Neural progenitor cell (in vitro differentiated cells): Measurements from ENCODE around the gene VIM. TPM values are rescaled to one million over a fixed set of nuclear protein-coding genes. Genes with fewer than 3 reads are reported as not detected.

Experiments
- DNase-seq: peaks from one replicate; pipeline ENCODE4 v3.0.0-alpha.2; 2016; ENCODE audit warnings: low spot score
- H2AFZ ChIP-seq: fragments of 200-600 bp; sonication (generic); replicated peaks from 2 replicates; pipeline ENCODE4 v1.6.1; 2016; ENCODE audit warnings: antibody characterized with exemption
- H3F3A ChIP-seq: fragments of 200-600 bp; sonication (generic); 2 replicates; pipeline ENCODE4 v1.6.1; 2016; ENCODE audit warnings: antibody characterized with exemption, low read depth
- H3K27ac ChIP-seq: fragments of 200-600 bp; sonication (generic); 2 replicates; pipeline ENCODE4 v1.5.1; 2016; ENCODE audit warnings: mild to moderate bottlenecking
- H3K27me3 ChIP-seq: fragments of 200-600 bp; sonication (generic); 2 replicates; pipeline ENCODE4 v1.6.1; 2016; ENCODE audit warnings: mild to moderate bottlenecking, moderate library complexity
- H3K36me3 ChIP-seq: fragments of 200-600 bp; sonication (generic); 2 replicates; pipeline ENCODE4 v1.5.1; 2016
- H3K4me1 ChIP-seq: fragments of 200-600 bp; sonication (generic); 2 replicates; pipeline ENCODE4 v1.6.1; 2016; ENCODE audit warnings: mixed run types
- H3K4me2 ChIP-seq: fragments of 200-600 bp; sonication (generic); 2 replicates; pipeline ENCODE4 v1.6.1; 2016
- H3K4me3 ChIP-seq: fragments of 200-600 bp; sonication (generic); 2 replicates; pipeline ENCODE4 v1.5.1; 2016
- H3K79me2 ChIP-seq: fragments of 200-600 bp; sonication (generic); 2 replicates; pipeline ENCODE4 v1.6.1; 2016; ENCODE audit warnings: low read depth
- H3K9ac ChIP-seq: fragments of 200-600 bp; sonication (generic); 2 replicates; pipeline ENCODE4 v1.6.1; 2016
- H3K9me3 ChIP-seq: fragments of 200-600 bp; sonication (generic); 2 replicates; pipeline ENCODE4 v1.5.1; 2016; ENCODE audit warnings: low read depth
- H4K20me1 ChIP-seq: fragments of 200-600 bp; sonication (generic); 2 replicates; pipeline ENCODE4 v1.6.1; 2016; ENCODE audit warnings: low read depth
- H3K27ac Mint-ChIP-seq: 3 replicates; pipeline ENCODE4 v1.8.0; 2021; ENCODE audit warnings: mixed read lengths
- H3K27me3 Mint-ChIP-seq: 2 replicates; pipeline ENCODE4 v1.8.0; 2022; ENCODE audit warnings: low read depth, mild to moderate bottlenecking, inconsistent platforms, moderate library complexity, mixed read lengths; ENCODE audit not compliant: insufficient read depth
- H3K36me3 Mint-ChIP-seq: 3 replicates; pipeline ENCODE4 v1.8.0; 2021; ENCODE audit warnings: mixed read lengths
- H3K4me1 Mint-ChIP-seq: 3 replicates; pipeline ENCODE4 v1.8.0; 2021; ENCODE audit warnings: mixed read lengths
- H3K4me3 Mint-ChIP-seq: 3 replicates; pipeline ENCODE4 v1.8.0; 2021; ENCODE audit warnings: mild to moderate bottlenecking, moderate library complexity, mixed read lengths
- H3K9me3 Mint-ChIP-seq: 3 replicates; pipeline ENCODE4 v1.8.0; 2020; ENCODE audit warnings: mixed read lengths
- EZH2 ChIP-seq: fragments of 200-600 bp; sonication (generic); IDR thresholded peaks from 2 replicates; pipeline ENCODE4 v1.6.1; 2017; ENCODE audit warnings: antibody characterized with exemption, mild to moderate bottlenecking, moderate library complexity
- EZH2phosphoT487 ChIP-seq: fragments of 200-600 bp; sonication (generic); IDR thresholded peaks from 2 replicates; pipeline ENCODE4 v1.6.1; 2017; ENCODE audit warnings: antibody characterized with exemption
- total RNA-seq: library from RNA; depleted of rRNA; stranded (reverse); fragments of >200 nt; gene quantifications from 2 replicates; pipeline ENCODE4 v1.2.3, GENCODE V29; 2015; ENCODE audit warnings: low replicate concordance
- TF ChIP-seq, protein P1 (sequence below): fragments of 200-600 bp; sonication (generic); IDR thresholded peaks from 2 replicates; pipeline ENCODE4 v1.5.1; 2017; ENCODE audit warnings: antibody characterized with exemption, mild to moderate bottlenecking

The VIM gene
- total RNA-seq, 1 donor from 2014 or later, result 727 TPM

DNA sequence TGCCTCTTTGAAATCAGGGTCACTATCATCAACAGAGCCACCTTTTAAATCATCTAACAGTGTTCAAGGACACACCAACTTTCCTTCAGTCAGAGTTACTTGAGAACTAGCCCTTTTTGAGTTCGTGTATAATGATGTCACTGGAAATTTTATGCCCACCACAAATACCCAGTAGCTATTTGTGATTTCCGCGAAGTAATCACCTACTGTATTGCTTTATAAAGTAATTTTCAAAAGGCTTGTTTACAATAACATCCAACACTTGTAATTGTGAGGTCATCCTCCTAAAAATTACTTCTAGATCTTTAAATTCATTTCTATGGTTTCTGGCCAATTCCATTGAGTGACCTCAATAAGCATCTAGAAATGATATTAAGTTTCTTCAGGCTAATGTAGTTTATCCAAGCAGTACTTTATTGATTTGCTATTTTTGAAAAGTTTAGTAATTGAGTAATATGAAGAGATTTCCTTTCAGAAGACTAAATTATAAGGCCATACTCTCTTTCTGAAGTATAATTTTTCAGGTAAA is 39.3 kb upstream of the VIM start:
- TF ChIP-seq, protein P1, sequence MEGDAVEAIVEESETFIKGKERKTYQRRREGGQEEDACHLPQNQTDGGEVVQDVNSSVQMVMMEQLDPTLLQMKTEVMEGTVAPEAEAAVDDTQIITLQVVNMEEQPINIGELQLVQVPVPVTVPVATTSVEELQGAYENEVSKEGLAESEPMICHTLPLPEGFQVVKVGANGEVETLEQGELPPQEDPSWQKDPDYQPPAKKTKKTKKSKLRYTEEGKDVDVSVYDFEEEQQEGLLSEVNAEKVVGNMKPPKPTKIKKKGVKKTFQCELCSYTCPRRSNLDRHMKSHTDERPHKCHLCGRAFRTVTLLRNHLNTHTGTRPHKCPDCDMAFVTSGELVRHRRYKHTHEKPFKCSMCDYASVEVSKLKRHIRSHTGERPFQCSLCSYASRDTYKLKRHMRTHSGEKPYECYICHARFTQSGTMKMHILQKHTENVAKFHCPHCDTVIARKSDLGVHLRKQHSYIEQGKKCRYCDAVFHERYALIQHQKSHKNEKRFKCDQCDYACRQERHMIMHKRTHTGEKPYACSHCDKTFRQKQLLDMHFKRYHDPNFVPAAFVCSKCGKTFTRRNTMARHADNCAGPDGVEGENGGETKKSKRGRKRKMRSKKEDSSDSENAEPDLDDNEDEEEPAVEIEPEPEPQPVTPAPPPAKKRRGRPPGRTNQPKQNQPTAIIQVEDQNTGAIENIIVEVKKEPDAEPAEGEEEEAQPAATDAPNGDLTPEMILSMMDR, result no peak
- no peak for TF ChIP-seq EZH2
- no peak for TF ChIP-seq EZH2phosphoT487
- no peak for DNase-seq
- H3F3A ChIP-seq, result peaks cover 4% of the 10 kb centered on the region
- Mint-ChIP-seq H3K4me1 (peaks cover 11% of the 10 kb centered on the region), H3K36me3 (peaks cover 8% of the 10 kb centered on the region), H3K9me3 (peaks cover 6% of the 10 kb centered on the region), H3K27me3 (no peaks in the 10 kb centered on the region), H3K4me3 (no peak overlapping the region), H3K27ac (no peak overlapping the region)
- no peak overlapping the region for H3K27ac ChIP-seq
- no peaks in the 10 kb centered on the region for H3K27me3 ChIP-seq
- no peak overlapping the region for H3K4me3 ChIP-seq
- peaks cover 58% of the 10 kb centered on the region for H3K79me2 ChIP-seq
- H3K4me1 ChIP-seq, result peaks cover 21% of the 10 kb centered on the region
- no peaks in the 10 kb centered on the region for H3K9me3 ChIP-seq
- no peaks in the 10 kb centered on the region for H3K36me3 ChIP-seq
- H2AFZ ChIP-seq, result no peak overlapping the region
- no peaks in the 10 kb centered on the region for H4K20me1 ChIP-seq
- H3K4me2 ChIP-seq, result no peak overlapping the region
- H3K9ac ChIP-seq, result no peak overlapping the region

DNA sequence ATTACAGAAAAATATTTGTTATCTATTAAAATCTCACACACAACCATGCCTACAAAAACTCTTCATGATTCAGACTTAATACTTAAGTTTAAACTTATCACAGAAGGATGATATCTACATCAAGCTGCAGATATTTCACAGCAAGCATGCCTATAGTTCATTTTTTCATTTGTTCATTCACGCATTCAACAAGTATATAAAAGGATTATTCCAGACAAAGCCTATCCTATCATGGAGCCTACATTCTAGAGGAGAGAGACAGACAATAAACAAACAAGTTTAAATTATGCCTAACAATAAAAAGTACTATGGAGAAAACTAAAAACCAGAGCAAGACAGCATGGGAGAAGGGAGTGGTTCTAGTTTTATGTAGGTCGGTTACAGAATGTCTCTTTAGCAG is 37.4 kb upstream of the VIM start:
- no peak overlapping the region for H3K4me3 ChIP-seq
- no peaks in the 10 kb centered on the region for H4K20me1 ChIP-seq
- no peak overlapping the region for H2AFZ ChIP-seq
- peak overlapping the region; percentile 16 for H3K27ac Mint-ChIP-seq
- no peak for TF ChIP-seq EZH2phosphoT487
- H3K79me2 ChIP-seq, result peaks cover 73% of the 10 kb centered on the region
- H3K4me1 Mint-ChIP-seq, result peaks cover 11% of the 10 kb centered on the region
- peaks cover 21% of the 10 kb centered on the region for H3K4me1 ChIP-seq
- H3K27ac ChIP-seq, result no peak overlapping the region
- no peaks in the 10 kb centered on the region for H3K27me3 ChIP-seq
- H3K9me3 Mint-ChIP-seq, result peaks cover 19% of the 10 kb centered on the region
- peaks cover 4% of the 10 kb centered on the region for H3F3A ChIP-seq
- no peak overlapping the region for H3K9ac ChIP-seq
- peaks cover 16% of the 10 kb centered on the region for H3K36me3 Mint-ChIP-seq
- H3K36me3 ChIP-seq, result no peaks in the 10 kb centered on the region
- H3K27me3 Mint-ChIP-seq, result no peaks in the 10 kb centered on the region
- no peak overlapping the region for H3K4me3 Mint-ChIP-seq
- H3K9me3 ChIP-seq, result no peaks in the 10 kb centered on the region
- no peak for DNase-seq
- H3K4me2 ChIP-seq, result no peak overlapping the region

DNA sequence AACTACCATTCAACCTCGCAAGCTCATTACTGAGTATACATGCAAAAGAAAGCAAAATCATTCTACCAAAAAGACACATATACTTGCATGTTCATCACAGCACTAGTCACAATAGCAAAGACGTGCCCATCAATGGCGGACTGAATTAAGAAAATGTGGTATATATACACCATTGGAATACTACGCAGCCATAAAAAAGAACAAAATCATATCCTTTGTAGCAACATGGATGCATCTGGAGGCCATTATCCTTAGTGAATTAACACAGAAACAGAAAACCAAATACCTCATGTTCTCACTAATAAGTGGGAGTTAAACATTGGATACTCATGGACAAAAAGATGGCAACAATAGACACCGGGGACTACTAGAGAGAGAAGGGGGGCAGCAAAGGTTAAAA is 33.0 kb upstream of the VIM start:
- no peak overlapping the region for H3K27ac ChIP-seq
- no peak overlapping the region for H3K4me2 ChIP-seq
- H3K4me3 ChIP-seq, result no peak overlapping the region
- H4K20me1 ChIP-seq, result no peaks in the 10 kb centered on the region
- H3K27ac Mint-ChIP-seq, result no peak overlapping the region
- H3K36me3 Mint-ChIP-seq, result peaks cover 18% of the 10 kb centered on the region
- H3K27me3 ChIP-seq, result no peaks in the 10 kb centered on the region
- no peaks in the 10 kb centered on the region for H3K9me3 ChIP-seq
- TF ChIP-seq EZH2phosphoT487, result no peak
- no peaks in the 10 kb centered on the region for H3K27me3 Mint-ChIP-seq
- peaks cover 92% of the 10 kb centered on the region for H3K79me2 ChIP-seq
- H3K9ac ChIP-seq, result no peak overlapping the region
- peaks cover 23% of the 10 kb centered on the region for H3K4me1 Mint-ChIP-seq
- H3K4me1 ChIP-seq, result peaks cover 25% of the 10 kb centered on the region
- H3K4me3 Mint-ChIP-seq, result no peak overlapping the region
- peaks cover 21% of the 10 kb centered on the region for H3K9me3 Mint-ChIP-seq
- no peaks in the 10 kb centered on the region for H3K36me3 ChIP-seq
- DNase-seq, result no peak
- no peak overlapping the region for H2AFZ ChIP-seq
- H3F3A ChIP-seq, result peaks cover 3% of the 10 kb centered on the region

DNA sequence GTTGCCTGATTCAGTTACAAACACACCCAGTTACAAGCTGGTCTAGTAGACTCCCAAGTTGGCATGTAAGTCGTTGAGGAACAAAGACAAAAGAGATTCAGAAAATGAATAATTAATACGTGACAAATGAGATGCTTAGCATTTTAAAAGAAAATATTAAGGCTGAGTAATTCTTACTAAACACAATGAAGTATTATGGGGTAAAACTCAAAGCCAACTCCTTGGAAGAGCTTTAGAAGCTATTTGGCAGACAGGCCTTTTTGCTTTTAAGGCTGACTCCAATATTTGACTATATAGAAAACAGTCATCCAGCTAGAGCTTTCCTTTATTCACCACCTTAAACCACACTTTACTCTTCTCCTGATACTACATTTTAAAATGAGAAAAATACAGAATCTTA is 32.0 kb upstream of the VIM start:
- Histone ChIP-seq H3K79me2 (peaks cover 94% of the 10 kb centered on the region), H3K4me1 (peaks cover 23% of the 10 kb centered on the region), H3F3A (peaks cover 12% of the 10 kb centered on the region), H3K4me3 (no peak overlapping the region), H3K36me3 (no peaks in the 10 kb centered on the region), H3K27ac (no peak overlapping the region), H2AFZ (no peak overlapping the region), H3K9me3 (no peaks in the 10 kb centered on the region), H4K20me1 (no peaks in the 10 kb centered on the region), H3K4me2 (no peak overlapping the region), H3K9ac (no peak overlapping the region), H3K27me3 (no peaks in the 10 kb centered on the region)
- Mint-ChIP-seq H3K27me3 (no peaks in the 10 kb centered on the region), H3K9me3 (peaks cover 21% of the 10 kb centered on the region), H3K27ac (no peak overlapping the region), H3K36me3 (peaks cover 18% of the 10 kb centered on the region), H3K4me3 (no peak overlapping the region), H3K4me1 (peaks cover 27% of the 10 kb centered on the region)
- no peak for TF ChIP-seq EZH2
- TF ChIP-seq EZH2phosphoT487, result no peak
- TF ChIP-seq, protein P1, result no peak
- DNase-seq, result no peak
